DMS153 treated with DMSO at 0.1 percent for 48 hours (cell line): ENCODE data around the gene RGSL1.

ENCODE experiments used
- DNase-seq: peaks from one replicate; lab custom pipeline; 2025; ENCODE audit not compliant: unreplicated experiment; lab: John Stamatoyannopoulos, UW

Gene RGSL1

GRCh38 chr1:182608845-182609610 is 159.1 kb downstream of the RGSL1 start:
- peak; percentile 50 for DNase-seq
